ENCODE results near the gene ABT1.
"Not testable (repeated sequence)": the region's sequence is repeated elsewhere in the genome, so short reads cannot be mapped to it uniquely, and the experiment has no call there.

The ABT1 gene

DNA sequence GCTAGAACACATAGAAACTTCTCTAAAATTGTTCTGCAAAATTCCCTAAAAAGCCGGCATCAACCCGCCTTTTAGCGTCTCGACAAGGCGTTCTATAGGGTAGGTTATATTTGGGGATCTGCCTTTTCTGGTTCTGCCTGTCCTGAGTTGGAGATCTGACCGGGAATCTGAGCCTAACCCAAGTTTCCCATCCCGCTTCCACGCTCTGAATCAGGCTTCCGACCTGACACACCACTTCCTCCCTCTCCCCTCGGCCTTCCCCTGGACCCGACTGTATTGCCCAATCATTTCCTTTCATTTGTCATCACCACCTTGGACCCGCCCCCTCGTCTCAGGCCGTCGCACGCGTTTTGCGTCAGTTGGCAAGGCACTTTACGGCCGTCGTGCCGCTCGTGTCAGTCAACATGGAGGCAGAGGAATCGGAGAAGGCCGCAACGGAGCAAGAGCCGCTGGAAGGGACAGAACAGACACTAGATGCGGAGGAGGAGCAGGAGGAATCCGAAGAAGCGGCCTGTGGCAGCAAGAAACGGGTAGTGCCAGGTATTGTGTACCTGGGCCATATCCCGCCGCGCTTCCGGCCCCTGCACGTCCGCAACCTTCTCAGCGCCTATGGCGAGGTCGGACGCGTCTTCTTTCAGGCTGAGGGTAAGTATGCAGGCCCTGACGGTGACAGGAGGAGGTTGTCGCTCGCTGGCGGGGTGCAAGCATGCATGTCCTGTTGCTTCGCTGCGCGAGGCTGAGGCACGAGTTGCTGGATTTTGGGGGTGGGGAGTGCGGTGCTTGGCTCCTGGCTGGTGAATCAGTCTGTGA lies at the start of gene ABT1:
Gene ABT1, plus strand, starts transcription at position 375 of the 810 bp plus-strand sequence. Its CDS starts 30 bp downstream, at position 405.
- DNase-seq = peak; percentile 98

DNA sequence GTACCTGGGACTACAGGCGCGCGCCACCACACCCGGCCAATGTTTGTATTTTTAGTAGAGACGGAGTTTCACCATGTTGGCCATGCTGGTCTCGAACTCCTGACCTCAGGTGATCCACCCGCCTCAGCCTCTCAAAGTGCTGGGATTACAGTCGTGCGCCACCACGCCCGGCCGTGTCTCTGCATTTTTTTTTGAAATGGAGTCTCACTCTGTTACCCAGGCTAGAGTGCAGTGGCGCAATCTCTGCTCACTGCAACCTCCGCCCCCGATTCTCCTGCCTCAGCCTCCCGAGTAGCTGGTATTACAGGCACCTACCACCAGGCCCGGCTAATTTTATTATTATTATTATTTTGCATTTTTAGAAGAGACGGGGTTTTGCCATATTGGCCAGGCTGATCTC lies 49.4 kb upstream of the ABT1 start:
- not testable (repeated sequence) for DNase-seq

DNA sequence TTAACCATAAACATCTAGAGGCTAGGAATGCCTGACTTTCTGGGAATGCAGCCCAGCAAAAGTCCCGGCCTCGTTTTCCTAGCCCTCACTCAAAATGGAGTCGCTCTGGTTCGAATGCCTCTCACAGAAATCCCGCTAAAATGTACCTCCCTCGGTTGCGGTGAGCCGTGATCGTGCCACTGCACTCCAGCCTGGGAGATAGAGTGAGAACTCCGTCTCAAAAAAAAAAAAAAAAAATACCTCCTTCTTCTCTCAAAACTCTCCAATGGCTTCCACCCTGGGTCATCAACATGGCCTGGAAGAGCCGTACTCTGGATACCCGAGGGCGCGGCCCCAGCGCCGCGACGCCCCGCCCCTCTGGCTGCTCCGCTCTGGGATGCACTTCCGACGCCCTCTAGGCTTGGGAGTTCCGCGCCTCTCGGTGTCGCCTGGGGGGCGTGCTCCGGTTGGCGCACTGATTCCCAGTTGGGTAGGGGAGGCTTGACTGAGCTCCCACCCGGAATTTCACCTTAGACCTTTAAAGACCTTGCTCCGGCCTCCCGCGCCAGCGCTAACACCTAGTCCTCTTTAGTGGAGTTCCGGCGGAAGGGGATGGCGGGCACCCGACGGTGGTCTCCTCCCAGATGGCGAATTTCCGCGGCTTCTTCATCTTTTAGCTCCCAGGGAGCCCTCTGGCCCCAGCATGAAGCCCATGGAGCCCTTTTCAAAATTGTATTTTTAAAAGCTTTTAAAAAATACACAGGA lies 46.3 kb upstream of the ABT1 start:
- DNase-seq = peak; percentile 74

DNA sequence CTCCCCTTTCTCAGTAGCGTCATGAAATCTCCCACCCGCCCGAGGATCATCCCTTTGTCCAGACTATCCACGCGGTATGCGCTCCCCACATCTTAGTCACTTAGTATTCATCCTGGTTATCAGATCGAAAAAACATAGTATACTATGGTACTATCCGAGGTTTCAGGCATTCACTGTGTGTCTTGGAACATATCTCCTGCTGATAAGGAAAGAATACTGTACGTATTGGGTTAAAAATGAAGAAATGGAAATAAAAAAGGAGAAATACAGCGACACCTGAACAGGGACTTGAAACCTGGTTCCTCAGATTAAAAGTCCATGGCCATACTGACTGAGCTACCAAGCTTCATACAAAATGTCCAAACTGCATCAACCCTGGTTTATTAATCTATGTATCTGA lies 44.5 kb upstream of the ABT1 start:
- no peak for DNase-seq

DNA sequence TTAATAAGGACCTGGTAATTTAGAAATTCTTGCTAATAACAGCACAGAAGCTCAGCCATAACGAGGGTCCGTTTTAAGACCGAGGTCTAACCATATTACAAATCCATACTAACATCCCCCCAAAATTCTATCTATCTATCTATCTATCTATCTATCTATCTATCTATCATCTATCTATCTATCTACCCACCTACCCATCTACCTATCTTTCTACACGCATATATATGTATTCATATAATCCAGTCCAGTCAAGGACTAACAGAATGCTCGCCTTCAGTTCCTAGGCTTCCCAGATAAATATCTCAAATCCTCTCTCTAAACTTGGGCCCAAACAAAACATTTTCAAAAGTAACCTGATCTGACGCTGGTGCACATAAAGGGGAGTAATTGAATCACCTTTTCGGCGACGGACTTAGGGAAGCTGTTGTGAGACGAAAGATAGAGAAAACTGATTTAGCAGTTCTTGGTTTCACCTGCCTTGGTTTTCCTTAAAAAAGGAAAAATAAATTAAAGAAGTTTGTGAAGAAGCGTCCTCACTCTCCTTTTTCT lies 44.0 kb upstream of the ABT1 start:
- DNase-seq = no peak

DNA sequence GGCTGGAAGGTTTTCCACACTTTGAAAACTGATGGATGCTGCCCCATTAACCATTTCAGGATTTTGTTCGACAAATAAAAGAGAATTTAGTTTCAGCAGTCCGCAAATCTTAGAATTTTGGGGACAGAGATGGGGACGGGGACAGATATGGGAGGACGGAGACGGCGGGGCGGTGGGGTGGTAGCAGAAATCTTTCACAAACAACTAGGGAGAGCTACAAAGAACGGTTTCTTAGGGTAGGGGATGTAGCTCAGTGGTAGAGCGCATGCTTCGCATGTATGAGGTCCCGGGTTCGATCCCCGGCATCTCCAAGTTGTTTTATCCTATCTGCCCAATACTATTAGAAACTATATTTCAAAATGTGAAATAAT lies 43.5 kb upstream of the ABT1 start:
- peak; percentile 86 for DNase-seq

DNA sequence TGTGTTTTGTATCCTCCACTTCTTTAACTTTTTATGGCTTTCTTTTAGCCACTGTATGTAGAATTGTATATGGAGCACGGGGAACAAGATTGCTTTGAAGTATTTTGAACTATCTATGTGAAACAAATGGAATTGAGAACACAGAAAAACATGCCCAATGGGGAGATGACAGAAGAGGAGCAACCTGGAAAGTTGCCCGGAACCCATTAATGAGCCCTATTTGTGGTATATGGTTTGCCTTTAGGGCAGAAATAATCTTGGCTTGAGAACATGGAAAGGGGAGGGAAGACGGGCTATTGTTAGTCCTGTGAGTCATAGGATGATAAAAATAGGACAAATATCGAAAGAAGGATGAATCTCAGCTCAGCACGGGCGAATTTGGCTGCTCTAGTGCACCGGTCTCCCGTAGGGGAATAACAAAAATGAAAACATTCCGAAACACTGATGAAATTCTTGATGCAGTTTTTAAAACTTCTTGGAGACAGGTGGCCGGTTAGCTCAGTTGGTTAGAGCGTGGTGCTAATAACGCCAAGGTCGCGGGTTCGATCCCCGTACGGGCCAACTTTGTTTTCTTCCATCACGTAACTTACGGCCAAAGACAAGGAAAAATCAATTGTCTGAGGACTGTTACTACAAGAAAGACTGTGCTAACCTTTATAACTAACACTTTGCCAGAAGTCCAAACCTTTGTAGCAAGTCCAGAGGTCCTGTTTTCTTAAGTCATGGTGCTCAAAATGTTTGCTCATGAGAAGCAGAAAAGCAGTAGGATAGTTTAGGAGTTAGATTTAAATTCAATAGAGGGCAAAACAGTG lies 42.9 kb upstream of the ABT1 start:
- peak; percentile 91 for DNase-seq

DNA sequence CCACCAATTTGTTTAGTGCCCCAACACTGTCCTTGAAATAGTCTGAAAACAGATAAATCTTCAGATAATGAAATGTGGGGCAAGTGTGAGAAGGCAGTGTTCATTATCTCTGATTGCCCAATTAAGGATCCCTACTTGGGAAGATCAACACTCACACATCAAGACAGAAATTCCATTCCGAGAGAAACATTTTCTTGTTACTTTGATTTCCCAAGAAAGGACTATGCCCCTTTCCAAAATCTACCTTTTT lies 42.4 kb upstream of the ABT1 start:
- DNase-seq = no peak

DNA sequence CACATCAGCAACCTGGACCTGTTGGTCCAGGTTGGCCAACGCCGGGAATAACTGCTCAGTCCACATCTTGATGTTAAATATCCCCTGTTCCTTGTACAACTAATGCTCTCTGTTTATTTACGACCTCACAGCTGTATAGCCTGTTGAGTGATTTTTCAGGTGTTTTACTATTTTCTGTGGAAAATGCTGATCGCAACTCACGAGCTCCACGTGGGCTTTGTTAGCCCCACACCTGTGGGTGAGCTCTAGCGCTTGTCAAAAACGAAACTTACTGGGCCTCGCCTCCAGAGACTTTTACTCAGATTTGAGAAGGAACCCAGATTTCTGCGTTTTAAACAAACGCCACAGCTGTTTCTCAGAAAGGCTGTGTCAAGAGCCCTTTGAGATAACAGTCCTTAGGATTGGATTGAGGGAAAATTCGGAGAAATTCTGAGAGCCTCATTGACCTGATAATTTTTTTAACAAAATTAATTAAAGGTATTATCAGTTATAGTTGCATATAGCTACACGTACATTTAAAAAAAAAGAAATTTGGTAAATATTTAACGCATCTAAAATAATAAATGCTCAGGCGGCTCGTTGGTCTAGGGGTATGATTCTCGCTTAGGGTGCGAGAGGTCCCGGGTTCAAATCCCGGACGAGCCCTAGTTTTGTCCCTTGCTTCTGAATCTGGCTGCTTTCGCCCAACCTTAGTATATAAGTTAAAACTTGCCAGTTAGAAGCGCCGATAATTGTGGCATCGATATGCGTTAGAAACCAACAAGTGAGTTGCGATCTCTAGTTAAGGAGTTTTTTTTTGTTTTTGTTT lies 41.9 kb upstream of the ABT1 start:
- peak; percentile 87 for DNase-seq

DNA sequence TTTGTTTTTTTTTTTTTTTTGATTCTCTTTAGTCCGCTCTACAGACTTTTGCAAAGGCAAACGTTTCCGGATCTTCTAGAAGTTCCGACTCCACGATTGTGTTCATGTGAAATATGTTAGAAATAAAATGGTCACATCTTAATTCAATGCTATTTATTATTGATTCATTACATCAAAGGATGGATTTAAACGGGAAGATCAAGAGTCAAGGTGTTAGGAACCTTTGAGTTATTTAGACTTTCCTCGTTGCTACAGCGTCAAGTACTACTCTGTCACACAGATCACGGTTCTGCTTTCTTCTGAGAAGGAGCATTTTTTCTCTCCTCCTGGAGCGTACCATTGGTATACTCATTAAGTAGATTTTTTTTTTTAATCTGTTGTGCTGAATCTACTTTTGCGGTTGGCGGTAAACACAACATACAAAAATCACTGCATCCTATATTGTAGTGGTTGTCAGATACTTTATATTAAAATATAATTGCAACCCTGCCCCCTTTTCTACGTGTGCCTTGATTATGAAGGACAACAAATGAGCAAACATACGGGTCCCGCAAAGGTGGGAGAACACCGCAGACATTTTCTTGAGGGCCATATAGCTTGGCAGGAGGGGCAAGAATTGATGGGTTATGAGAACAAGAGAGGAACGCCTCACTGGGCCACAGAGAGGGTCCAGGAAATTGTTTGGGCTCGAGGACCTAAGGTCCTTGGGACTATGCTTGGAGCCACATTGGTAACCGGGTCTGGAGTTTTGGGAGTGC lies 41.1 kb upstream of the ABT1 start:
- DNase-seq = no peak

DNA sequence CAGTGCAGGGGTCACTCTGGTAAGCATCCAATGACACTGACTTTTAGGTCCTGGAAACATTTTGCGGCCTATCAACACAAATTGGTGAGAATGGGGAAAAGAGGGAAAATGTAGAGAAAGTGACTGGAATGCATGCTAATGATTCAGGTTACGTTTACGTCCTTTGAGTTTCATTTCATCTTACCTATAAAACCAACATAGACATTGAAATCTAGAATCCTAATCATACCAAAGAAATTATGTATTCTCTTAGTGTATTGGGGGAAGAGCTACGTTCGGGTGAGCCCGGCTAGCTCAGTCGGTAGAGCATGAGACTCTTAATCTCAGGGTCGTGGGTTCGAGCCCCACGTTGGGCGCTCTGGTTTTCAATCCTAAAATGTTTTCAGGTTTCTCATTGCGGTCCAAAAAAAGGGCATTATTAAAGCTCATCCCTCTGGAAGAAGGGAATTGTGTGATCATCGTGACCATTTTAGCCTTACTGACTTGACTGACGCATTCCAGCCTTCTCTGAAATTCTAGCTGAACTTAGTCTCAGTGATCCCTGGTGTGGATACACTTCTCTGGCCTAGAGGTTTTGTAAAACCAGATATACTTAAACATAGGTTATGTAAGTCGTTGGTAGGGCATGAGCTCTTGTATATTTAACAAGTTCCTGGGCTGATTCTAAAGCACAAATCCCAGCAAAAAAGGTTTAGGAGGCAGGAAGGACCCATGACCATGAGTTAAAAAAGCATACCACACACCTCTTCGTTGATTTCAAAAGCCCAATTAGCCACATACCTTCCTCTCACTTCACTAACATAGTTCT lies 40.3 kb upstream of the ABT1 start:
- DNase-seq = peak; percentile 90

DNA sequence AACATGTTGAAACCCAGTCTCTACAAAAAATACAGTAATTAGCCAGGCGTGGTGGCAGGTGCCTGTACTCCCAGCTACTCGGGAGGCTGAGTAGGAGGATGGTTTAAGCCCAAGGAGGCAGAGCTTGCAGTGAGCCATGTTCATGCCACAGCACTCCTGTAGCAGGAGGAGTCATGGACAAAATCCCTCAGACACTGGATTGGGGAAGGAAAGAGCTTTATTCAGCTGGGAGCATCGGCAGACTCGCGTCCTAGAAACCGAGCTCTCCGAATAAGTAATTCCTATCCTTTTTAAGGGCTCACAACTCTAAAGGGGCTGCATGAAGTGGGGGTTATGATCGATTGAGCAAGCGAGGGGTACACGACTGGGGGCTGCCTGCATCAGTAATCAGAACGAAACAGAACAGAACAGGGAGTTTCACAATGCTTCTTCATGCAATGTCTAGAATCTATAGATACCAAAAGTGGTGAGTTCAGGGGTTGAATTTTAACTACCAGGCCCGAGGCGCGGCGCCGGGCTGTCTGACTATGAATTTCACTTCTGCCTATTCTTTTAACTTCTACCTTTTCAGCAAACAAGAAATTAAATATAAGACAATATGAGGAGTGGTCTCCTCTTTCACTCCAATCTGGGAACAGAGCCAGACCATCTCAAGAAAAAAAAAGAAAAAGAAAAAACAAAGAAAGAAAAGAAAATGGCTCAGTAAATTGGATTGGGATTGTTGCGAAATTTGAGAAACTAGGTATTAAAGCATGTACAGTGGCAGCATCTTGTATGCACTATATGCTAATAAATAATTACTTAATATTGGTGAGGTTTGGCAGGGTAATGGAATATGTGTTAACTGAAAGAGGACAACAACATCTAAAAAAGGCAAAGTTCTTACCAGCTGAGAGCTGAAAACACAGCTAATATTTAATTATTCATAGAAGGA lies 35.0 kb upstream of the ABT1 start:
- no peak for DNase-seq

DNA sequence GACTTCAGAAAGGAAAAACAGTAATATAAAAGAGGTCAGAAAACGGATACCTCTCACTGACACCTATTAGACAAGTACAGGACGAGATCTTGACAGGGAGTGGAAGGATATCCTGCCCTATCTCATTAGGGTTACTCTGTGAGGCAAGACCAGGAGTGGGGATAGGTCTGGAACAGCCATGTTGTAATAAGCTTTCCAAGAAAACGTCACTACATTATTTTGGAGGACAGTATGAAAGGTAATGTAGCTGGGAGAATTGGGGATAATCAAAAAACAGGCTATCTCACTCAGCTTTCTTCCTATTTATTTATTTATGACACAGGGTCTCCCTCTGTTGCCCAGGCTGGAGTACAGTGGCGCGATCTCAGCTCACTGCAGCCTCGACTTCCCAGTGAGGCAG lies 33.3 kb upstream of the ABT1 start:
- no peak for DNase-seq

DNA sequence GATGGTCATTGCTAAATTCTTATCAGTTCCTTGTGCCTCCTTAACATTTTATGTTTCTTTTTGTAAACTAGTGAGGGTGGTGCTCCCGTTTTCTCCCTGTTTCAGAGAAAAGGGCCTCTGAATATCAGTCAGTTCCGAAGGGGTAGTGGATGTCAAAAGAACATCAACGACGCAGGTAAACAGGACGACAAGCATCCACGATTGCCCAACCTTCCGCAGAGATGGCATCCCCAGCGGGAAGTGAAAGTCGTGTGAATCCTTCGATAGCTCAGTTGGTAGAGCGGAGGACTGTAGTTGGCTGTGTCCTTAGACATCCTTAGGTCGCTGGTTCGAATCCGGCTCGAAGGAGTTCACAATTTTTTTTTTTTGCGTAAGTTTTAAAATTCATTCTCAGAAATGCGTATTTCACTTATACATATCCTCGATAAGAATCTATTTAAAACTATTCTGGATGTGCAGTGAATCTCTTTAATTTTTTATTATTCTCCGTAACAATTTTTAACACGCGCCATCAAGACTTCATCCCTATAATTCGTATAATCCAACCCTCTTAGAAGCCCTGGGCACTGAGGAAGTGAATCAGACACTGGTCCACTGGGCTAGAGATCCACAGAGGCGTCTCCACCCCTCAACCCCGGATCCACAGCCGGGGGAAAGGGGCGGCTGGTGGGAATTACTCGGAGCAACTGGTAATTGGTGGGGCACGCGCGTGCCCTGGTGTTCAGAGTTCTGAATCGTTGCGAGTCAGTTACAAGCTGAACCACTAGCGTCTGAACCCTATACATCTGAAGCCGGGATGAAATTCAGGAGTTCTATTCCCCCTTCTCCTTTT lies 27.9 kb upstream of the ABT1 start:
- peak; percentile 96 for DNase-seq

DNA sequence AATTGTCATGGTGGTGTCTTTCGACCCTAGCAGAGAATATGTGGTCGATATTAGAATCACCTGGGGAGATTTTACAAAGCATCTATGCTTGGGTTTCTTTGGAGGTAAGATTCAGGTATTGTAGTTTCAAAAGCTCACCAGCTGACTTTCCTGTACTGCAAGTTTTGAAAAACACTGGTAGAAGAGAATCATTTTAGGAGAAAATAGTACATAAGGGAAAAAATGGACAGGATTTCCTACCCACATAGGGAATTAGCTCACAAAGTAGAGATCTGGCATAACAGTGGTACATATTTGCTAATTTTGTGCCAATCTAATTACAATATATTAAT lies 27.4 kb upstream of the ABT1 start:
- DNase-seq = no peak

DNA sequence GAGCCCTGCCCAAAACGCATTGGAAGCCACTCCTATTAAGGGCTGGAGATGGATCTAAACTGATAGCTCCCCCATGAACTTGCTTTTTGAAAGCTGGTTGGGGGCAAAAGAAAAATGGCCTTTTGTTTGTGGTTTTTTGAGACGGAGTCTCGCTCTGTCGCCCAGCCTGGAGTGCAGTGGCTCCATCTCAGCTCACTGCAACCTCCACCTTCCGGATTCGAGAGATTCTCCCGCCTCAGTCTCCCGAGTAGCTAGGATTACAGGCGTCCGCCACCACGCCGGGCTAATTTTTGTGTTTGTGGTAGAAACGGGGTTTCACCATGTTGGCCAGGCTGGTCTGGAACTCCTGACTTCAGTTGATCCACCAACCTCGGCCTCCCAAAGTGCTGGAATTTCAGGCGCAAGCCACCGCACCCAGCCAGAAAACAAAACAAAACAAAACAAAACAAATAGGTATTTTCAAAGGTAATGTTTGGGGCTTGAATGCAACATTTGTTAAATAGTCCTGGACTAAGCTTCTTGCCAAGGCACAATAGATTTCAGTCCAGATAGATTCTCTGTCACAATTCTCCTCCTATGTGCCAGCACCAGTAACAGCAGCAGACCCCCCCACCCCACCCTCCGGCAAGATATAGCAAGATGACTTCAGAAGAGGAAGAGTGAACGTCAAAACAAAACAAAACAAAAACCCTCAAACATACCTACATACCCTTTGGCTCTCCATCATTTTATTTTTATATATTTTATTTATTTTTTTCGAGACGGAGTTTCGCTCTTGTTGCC lies 26.5 kb upstream of the ABT1 start:
- DNase-seq = no peak

DNA sequence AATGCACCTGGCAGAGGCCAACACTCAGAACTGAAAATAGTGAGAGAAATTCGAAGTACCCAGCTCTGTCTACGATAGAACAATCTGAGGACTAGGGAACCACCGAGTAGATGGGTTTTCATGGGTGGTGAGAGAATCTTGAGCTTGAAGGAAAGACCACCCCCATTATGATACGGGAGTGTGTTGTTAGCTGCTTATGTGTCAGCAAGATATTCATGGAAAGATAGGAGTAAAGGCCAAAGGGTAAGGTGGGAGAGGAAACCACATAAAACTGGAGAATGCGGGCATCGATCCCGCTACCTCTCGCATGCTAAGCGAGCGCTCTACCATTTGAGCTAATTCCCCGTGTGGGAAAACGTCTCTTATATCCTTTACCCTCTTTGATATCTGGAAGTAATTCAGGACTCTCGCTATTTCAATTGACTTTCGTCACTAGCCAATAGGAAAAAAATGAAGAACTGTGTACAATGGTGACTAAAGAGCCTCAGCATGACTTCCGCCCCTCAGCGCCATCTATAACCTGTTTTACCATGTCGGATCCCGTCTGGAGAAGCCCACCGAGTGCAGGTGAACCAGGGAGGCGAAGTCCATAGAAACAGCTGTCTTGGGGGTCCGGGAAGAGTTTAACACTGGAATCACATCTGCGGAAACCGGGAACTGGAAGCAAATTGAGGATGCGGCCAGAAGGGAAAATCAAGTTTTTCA lies 25.0 kb upstream of the ABT1 start:
- DNase-seq = peak; percentile 95
